Measurements from ENCODE around the gene CAPZB. TPM values are rescaled to one million over a fixed set of nuclear protein-coding genes. Genes with fewer than 3 reads are reported as not detected.
A peak's percentile ranks its signal among the peaks of the same experiment; 100 is the strongest.

Gene CAPZB
- total RNA-seq, 1 experiment from 2014 or later = 491 TPM

DNA sequence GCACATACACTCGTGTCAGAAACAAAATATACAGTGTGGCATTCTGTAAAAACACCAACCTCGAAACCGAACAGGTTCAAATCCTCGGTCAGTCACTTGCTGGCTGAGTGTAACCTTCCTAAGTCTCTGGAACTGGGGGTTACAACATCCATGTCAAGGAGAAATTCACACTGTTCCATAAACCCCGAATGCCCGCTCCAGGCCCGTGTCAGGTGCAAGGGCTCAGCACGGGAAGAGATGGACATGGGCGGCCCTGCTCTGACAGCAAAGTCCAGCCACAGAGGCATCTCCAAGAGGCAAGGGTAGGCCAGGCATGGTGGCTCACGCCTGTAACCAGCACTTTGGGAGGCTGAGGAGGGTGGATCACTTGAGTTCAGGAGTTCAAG is 93.8 kb downstream of the CAPZB start:
- no peaks in the 10 kb centered on the region for H3K9me3 ChIP-seq (ENCODE audit: control insufficient read depth, insufficient read depth, low read depth, low read length)
- POLR2A ChIA-PET = no interaction called here
- CTCF ChIA-PET = interaction anchor here (0.6 to 1.0 kb wide), 2 partner anchors 37 to 175 kb away, joined by 3 to 9 read pairs; no protein-coding TSS in a partner anchor
- no peak for TF ChIP-seq REST (IDR thresholded peaks at IDR 0.05; ENCODE audit: insufficient read depth in 1 of 2, low read depth in 2 of 2, low read length in 1 of 2)
- no peak for TF ChIP-seq SIN3A (IDR thresholded peaks at IDR 0.05; ENCODE audit: borderline replicate concordance, insufficient read depth, low read depth, low read length)
- TF ChIP-seq POLR2AphosphoS5 (IDR thresholded peaks at IDR 0.05; ENCODE audit: low read depth, low read length) = no peak
- TF ChIP-seq, protein P1, sequence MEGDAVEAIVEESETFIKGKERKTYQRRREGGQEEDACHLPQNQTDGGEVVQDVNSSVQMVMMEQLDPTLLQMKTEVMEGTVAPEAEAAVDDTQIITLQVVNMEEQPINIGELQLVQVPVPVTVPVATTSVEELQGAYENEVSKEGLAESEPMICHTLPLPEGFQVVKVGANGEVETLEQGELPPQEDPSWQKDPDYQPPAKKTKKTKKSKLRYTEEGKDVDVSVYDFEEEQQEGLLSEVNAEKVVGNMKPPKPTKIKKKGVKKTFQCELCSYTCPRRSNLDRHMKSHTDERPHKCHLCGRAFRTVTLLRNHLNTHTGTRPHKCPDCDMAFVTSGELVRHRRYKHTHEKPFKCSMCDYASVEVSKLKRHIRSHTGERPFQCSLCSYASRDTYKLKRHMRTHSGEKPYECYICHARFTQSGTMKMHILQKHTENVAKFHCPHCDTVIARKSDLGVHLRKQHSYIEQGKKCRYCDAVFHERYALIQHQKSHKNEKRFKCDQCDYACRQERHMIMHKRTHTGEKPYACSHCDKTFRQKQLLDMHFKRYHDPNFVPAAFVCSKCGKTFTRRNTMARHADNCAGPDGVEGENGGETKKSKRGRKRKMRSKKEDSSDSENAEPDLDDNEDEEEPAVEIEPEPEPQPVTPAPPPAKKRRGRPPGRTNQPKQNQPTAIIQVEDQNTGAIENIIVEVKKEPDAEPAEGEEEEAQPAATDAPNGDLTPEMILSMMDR (IDR thresholded peaks at IDR 0.05) = no peak; the same call in 1 of the 2 replicates
- no peak for TF ChIP-seq TCF7L2 (IDR thresholded peaks at IDR 0.05; ENCODE audit: low read depth, low read length)
- H3K27me3 ChIP-seq (ENCODE audit: control insufficient read depth, insufficient read depth, low read length) = no peaks in the 10 kb centered on the region
- intact Hi-C loops (cut with micrococcal nuclease; ENCODE audit: unreplicated experiment) (loop anchor here (5.0 kb wide), 1 partner anchor 261 kb away; no protein-coding TSS in a partner anchor), in situ Hi-C loops (cut with HindIII; ENCODE audit: low pct_unique_long_range_greater_than_20kb, low sequenced_read_pairs) (no loop called here)
- no peak overlapping the region for H3K4me3 ChIP-seq (ENCODE audit: low read depth in 2 of 2, low read length in 2 of 2)
- BruUV-seq (replicated peaks) = no TSS peak
- H3K36me3 ChIP-seq (ENCODE audit: control insufficient read depth, insufficient read depth, low read length) = no peaks in the 10 kb centered on the region; the same call in 1 of the 2 replicates
- ATAC-seq (no peak), DNase-seq (ENCODE audit: low read depth, low spot score) (no peak)
- no peak overlapping the region for H3K27ac ChIP-seq (ENCODE audit: low read length)
- H3K4me1 ChIP-seq (ENCODE audit: control insufficient read depth, insufficient read depth, low read length) = peaks cover 24% of the 10 kb centered on the region

GRCh38 chr1:19390901-19391595 is 94.3 kb downstream of the CAPZB start:
- TF ChIP-seq REST (IDR thresholded peaks at IDR 0.05; ENCODE audit: insufficient read depth in 1 of 2, low read depth in 2 of 2, low read length in 1 of 2) (no peak), POLR2AphosphoS5 (IDR thresholded peaks at IDR 0.05; ENCODE audit: low read depth, low read length) (no peak), SIN3A (IDR thresholded peaks at IDR 0.05; ENCODE audit: borderline replicate concordance, insufficient read depth, low read depth, low read length) (no peak), TCF7L2 (IDR thresholded peaks at IDR 0.05; ENCODE audit: low read depth, low read length) (no peak)
- TF ChIP-seq, protein P1 (IDR thresholded peaks at IDR 0.05) = peak; percentile 91
- TSS peak; percentile 8 for BruUV-seq (replicated peaks)
- Histone ChIP-seq H3K36me3 (ENCODE audit: control insufficient read depth, insufficient read depth, low read length) (no peaks in the 10 kb centered on the region; the same call in 1 of the 2 replicates), H3K9me3 (ENCODE audit: control insufficient read depth, insufficient read depth, low read depth, low read length) (no peaks in the 10 kb centered on the region), H3K27ac (ENCODE audit: low read length) (0 out of 2 replicates have a peak overlapping the region, but pooled peaks have one; percentile 9), H3K27me3 (ENCODE audit: control insufficient read depth, insufficient read depth, low read length) (no peaks in the 10 kb centered on the region), H3K4me3 (ENCODE audit: low read depth in 2 of 2, low read length in 2 of 2) (no peak overlapping the region), H3K4me1 (ENCODE audit: control insufficient read depth, insufficient read depth, low read length) (peaks cover 21% of the 10 kb centered on the region)
- ChIA-PET POLR2A (no interaction called here), CTCF (interaction anchor here (0.6 to 1.0 kb wide), 2 partner anchors 38 to 175 kb away, joined by 3 to 9 read pairs; no protein-coding TSS in a partner anchor)
- intact Hi-C loops (cut with micrococcal nuclease; ENCODE audit: unreplicated experiment) (loop anchor here (5.0 kb wide), 1 partner anchor 261 kb away; no protein-coding TSS in a partner anchor), in situ Hi-C loops (cut with HindIII; ENCODE audit: low pct_unique_long_range_greater_than_20kb, low sequenced_read_pairs) (no loop called here)
- ATAC-seq (no peak), DNase-seq (ENCODE audit: low read depth, low spot score) (peak; percentile 22)
